Kidney (tissue), 14 donors: ENCODE measurements around the gene ARSA. TPM values are rescaled to one million over a fixed set of nuclear protein-coding genes. Genes with fewer than 3 reads are reported as not detected.

Experiments used
- DNase-seq, 5 donors: peaks; one replicate each; pipeline ENCODE4 v3.0.0-alpha.2; 2013 to 2020
- FAIRE-seq: peaks from 2 replicates; lab custom pipeline; 2012; peaks lifted over from hg19 to GRCh38; lab: Jason Lieb, UNC
- H3K27ac ChIP-seq, 2 donors: one replicate each; pipeline ENCODE4 v1.7.0; 2013; ENCODE audit warnings: low read depth in 2 of 2, low read length in 2 of 2, inconsistent platforms in 1 of 2
- H3K27me3 ChIP-seq: one replicate; pipeline ENCODE4 v1.7.1; 2013; ENCODE audit warnings: low read length, inconsistent platforms; ENCODE audit not compliant: control insufficient read depth, insufficient read depth
- H3K36me3 ChIP-seq, 3 donors: one replicate each; pipeline versions ENCODE4 v1.7.0 to v1.7.1; 2013; ENCODE audit warnings: low read length in 3 of 3, control low read depth in 1 of 3, inconsistent platforms in 1 of 3; ENCODE audit not compliant: insufficient read depth in 3 of 3, control insufficient read depth in 2 of 3
- H3K4me1 ChIP-seq, 3 donors: one replicate each; pipeline versions ENCODE4 v1.7.0 to v1.7.1; 2013; ENCODE audit warnings: low read length in 3 of 3, inconsistent platforms in 1 of 3, low read depth in 1 of 3; ENCODE audit not compliant: control insufficient read depth in 2 of 3, insufficient read depth in 2 of 3
- H3K4me3 ChIP-seq, 3 donors: one replicate each; pipeline versions ENCODE4 v1.7.0 to v1.8.1; 2013; ENCODE audit warnings: low read length in 3 of 3, control low read depth in 1 of 3, inconsistent platforms in 1 of 3
- H3K9ac ChIP-seq, 3 donors: one replicate each; pipeline versions ENCODE4 v1.7.0 to v1.7.1; 2013; ENCODE audit warnings: low read length in 3 of 3, control low read depth in 1 of 3, inconsistent platforms in 1 of 3
- H3K9me3 ChIP-seq, 3 donors: one replicate each; pipeline versions ENCODE4 v1.7.0 to v1.7.1; 2013; ENCODE audit warnings: low read length in 3 of 3, control low read depth in 1 of 3, inconsistent platforms in 1 of 3; ENCODE audit not compliant: control insufficient read depth in 2 of 3, insufficient read depth in 1 of 3
- CTCF ChIP-seq: IDR thresholded peaks from 3 replicates; pipeline ENCODE4 v1.5.1; 2012; ENCODE audit warnings: mild to moderate bottlenecking, moderate library complexity, borderline replicate concordance; ENCODE audit not compliant: insufficient read depth; ENCODE audit errors: extremely low read depth
- intact Hi-C: fragments of 100-400 bp; cut with DNase I; formaldehyde crosslinking; loops from one replicate; pipeline ENCODE4 v1.11.1; 2022
- polyA plus RNA-seq: library from polyadenylated mRNA; stranded (reverse); fragments of 350-450 nt; fragmentation: Illumina TruSeq; extraction: RNeasy Lipid Tissue Mini Kit (QIAGEN cat#74804); gene quantifications from one replicate; pipeline ENCODE4 v1.2.3, GENCODE V29; 2014; ENCODE audit warnings: low read depth, low replicate concordance; ENCODE audit not compliant: insufficient read depth
- total RNA-seq: library from RNA; stranded (reverse); fragmentation: NEBNext Ultra II Directional; extraction: Animal tissue kit (Norgen Biotek cat#: 25700); gene quantifications from one replicate; pipeline ENCODE4 v1.2.1, GENCODE V29; 2021
- donor health status: control.
- donor health status: control.
- donor health status: control.
- donor health status: control.
- donor health status: control.
- donor health status: DM: yes; HTN: yes; CAD: no.
- donor health status: Normal renal cell carcinoma (clear cell type).

Gene ARSA
- total and polyA plus RNA-seq, 2 donors from 2014 or later: 52.8 to 53.0 TPM

- FAIRE-seq: no peak
- intact Hi-C loops: no loop called here
- no peak for TF ChIP-seq CTCF
- Histone ChIP-seq H3K9me3 (no peaks in the 10 kb centered on the region), H3K36me3 (no peaks in the 10 kb centered on the region), H3K27me3 (peaks cover 4% of the 10 kb centered on the region), H3K4me3 (no peak overlapping the region), H3K9ac (no peak overlapping the region), H3K27ac (no peak overlapping the region), H3K4me1 (peaks cover 0 to 2% (median 0%) of the 10 kb centered on the region in 3 donors)
- no peak for DNase-seq
These were observed 32.8 kb downstream of the ARSA start for GRCh38 chr22:50595189-50595588.

GRCh38 chr22:50587407-50587806 lies 40.5 kb downstream of the ARSA start:
- Histone ChIP-seq H3K36me3 (no peaks in the 10 kb centered on the region), H3K4me1 (peaks cover 0 to 4% (median 0%) of the 10 kb centered on the region in 3 donors), H3K27me3 (no peaks in the 10 kb centered on the region), H3K9me3 (no peaks in the 10 kb centered on the region), H3K4me3 (no peak overlapping the region), H3K27ac (no peak overlapping the region), H3K9ac (no peak overlapping the region)
- FAIRE-seq (no peak), DNase-seq (no peak)
- intact Hi-C loops: no loop called here
- TF ChIP-seq CTCF: no peak

GRCh38 chr22:50586416-50586815 lies 41.5 kb downstream of the ARSA start:
- no peaks in the 10 kb centered on the region for H3K9me3 ChIP-seq
- no peak for DNase-seq

More at GRCh38 chr22:50586416-50586815, 41.5 kb downstream of the ARSA start:
- FAIRE-seq: no peak
- Histone ChIP-seq H3K4me1 (peaks cover 0 to 11% (median 0%) of the 10 kb centered on the region in 3 donors), H3K4me3 (no peak overlapping the region), H3K9ac (no peak overlapping the region), H3K36me3 (no peaks in the 10 kb centered on the region), H3K27me3 (no peaks in the 10 kb centered on the region), H3K27ac (no peak overlapping the region)
- intact Hi-C loops: no loop called here
- TF ChIP-seq CTCF: no peak
